HG03097 (cell line): ENCODE data around the gene GUCA1A.
"Not testable (repeated sequence)": the region's sequence is repeated elsewhere in the genome, so short reads cannot be mapped to it uniquely, and the experiment has no call there.

Experiments
- ATAC-seq: cut with Tn5 transposase; IDR thresholded peaks from one replicate; pipeline ENCODE4 v1.9.1; 2021; ENCODE audit not compliant: unreplicated experiment, low FRiP score

GUCA1A gene

DNA sequence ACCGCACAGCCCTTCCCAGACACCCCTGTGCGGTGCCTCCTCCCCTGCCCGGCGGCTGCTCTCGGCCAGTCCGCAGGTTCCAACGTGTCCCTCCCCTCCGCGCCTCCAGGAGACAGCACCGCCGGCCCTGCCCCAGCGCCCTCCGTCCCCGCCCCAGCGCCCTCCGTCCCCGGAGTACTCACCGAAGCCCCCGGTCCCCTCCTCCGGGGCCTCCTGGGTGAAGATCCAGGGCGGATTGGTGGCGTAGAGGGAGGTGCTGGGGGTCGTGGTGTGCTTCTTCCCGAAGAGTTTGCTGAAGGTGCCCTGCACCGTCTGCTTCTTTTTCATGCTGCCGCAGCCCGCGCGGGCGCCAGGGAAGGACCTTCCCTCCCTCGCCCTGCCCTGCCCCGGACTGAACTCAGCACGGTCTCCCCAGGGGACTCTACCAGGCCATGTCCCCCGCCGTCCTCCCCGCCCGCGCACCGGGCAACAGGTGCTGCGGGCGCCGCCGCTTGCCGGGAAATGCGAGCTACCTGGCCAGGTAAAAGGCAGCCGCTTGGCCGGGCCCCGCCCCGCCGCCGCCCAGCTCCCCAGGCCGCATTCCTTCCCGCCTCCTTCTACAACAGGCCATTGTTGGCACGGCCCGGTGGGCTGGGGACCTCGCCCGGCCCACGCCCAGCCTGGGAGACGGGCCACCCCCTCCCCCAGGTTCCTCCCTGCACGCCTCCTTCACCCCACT, 30.9 kb upstream of the GUCA1A start, which contains the start of gene C6orf132:
Gene C6orf132 (minus strand): TSS at position 503 of the 718 bp plus-strand sequence. CDS start 176 bp downstream, at position 327.
- ATAC-seq: no peak

DNA sequence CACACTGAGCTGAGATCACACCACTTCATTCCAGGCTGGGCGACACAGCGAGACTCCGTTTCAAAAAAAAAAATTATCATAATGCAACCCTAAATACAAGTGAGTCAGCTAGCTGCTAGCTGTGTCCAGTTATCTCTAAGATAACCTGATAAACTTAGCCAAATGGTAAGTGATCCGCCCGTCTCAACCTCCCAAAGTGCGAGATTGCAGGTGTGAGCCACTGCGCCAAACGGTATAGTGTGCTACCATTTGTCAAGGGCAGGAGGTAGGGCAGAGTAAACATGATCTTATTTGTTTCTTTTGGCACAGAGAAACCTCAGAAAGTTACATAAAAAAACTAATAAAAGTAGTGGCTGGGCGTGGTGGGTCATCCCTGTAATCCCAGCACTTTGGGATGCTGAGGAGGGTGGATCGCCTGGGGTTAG, 26.0 kb upstream of the GUCA1A start:
- no peak for ATAC-seq

DNA sequence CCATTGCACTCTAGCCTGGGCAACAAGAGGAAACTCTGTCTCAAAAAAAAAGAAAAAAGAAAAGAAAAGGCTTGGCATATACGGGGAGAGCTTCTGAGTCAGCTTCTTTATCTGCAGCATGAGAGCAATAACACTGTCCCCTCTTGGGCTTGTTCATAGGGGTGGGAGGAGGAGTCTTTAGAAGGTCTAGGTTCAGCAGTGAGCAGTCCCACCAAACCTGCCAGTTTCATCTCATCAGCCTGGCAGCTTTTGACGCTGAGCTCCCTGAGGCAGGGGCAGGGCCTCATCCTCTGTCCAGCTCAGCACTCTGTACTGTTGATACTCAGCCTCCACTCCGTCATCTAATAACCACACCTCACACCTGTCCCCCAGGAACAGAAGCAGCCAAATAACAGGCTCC, 25.1 kb upstream of the GUCA1A start:
- no peak for ATAC-seq

- no peak for ATAC-seq
These were observed 22.9 kb upstream of the GUCA1A start for GRCh38 chr6:42150254-42150653.

DNA sequence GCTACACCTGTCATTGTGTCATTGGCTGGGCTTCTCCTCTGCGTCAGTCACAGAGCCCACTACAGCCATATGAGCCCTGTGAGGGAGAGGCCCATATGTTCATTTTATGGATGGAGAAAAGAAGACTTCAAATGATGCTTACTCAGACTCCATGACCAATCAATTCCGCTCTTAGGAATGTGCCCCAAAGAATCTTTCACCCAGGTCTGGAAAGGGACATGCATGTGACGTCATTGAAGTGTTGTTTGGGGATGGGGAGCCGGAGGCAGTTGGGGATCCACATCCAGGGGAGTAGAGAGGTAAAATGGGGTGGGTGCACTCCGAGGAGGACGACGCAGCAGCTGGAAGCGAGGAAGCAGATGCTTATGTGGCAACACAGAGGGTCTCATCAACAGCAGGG, 21.1 kb upstream of the GUCA1A start:
- no peak for ATAC-seq

DNA sequence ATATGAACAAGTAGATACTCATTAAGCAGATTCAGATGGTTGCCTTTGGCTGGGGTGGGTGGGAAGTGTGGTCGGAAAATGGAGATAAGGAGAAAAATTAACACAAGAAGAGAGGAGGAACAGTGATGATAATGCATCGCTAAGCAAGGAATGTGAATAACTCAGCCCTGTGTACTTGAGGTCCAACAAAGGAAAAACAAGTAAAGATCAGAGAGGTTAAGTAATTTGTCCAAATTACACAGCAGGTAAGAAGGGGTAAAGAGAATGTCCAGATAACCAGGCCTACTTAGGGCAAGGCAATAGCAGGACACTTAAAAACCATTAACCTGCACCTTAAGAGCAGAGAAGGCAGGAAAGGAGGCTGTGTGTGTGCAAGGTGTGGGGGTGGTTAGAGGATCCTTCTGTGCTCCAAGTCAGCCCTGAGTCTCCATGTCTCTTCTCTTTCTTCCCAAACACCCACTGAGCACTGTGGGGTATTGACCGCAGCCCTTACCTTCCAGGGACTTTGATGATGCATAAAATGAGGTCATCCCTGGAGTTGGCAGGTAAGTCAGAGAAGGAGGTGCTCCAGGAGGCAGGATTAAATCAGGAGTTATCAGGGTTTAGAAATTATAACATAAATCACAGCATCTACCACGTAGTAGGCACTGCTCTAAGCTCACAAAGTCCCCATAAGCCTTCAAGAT, 20.5 kb upstream of the GUCA1A start:
- not testable (repeated sequence) for ATAC-seq

- ATAC-seq: no peak
These were observed 19.2 kb upstream of the GUCA1A start for GRCh38 chr6:42153921-42154320.

DNA sequence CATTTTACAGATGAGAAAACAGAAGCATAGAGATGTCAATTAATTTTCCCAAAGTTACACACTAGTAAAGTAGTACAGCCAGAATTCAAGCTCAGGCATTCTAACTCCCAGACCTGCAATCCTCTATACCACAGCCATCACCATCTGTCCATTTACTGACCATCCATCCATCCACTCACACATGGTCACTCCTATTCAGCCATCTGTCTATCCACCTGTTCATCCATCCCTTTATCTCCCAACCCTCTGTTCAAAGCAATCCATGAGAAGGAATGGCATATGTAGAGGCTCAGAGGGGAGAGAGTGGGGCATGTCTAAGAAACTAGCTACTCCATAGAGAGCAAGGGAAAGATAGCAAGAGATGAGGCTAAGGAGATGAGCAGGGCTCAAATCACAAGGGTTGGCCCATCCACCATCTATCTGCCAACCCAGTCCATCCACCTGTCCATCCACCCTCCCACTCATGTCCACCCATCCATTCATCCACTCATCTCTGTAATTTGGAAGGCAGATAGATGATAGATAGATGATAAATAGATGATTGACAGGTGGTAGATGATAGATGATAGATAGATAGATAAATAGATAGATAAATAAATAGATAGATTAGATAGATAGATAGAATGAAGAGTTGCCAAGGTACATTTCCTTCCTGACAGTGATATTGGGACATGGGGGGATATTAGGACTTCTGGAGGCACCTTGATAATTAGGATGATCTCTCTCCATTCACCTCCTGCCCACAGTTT, 18.5 kb upstream of the GUCA1A start:
- ATAC-seq: no peak

DNA sequence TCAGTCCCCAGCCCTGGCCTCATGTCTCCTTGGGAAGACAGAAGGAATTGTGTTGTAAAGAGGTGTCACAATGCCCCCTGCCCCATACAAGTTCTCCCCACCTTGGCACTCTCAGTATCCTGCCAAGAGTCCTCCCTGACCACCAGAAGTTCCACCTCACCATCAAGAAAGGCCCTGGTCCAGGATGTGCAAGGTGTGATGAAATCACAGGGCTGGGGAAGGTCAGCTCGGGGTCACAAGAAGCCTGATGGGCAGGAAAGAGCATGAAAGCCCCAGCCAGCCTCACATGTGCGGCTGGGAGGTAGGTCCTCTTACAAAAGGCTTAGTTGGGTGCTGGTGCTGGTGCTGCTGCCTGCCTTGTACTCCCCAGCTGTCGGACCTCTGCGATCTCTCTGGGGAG, 17.9 kb upstream of the GUCA1A start:
- no peak for ATAC-seq

GRCh38 chr6:42156638-42157037, 16.5 kb upstream of the GUCA1A start:
- ATAC-seq: no peak

DNA sequence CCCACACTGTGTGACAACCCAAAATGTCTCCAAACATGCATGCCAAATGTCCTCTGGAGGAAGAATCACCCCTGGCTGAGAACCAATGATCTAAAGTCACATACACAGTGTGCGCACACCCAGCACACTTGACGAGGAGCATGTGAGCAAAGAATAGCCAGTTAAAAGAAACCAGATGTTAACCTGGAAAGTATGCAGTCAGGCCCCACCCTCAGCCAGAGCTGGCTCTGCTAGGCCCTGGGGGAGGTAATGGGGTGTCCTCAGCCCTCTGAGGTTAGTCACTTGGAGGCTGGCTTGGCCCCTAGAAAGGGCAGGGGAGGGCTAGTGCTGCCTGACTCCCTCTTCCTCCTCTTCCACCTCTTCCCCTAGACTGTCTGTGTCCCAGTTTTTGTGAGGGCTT, 15.2 kb upstream of the GUCA1A start:
- no peak for ATAC-seq

GRCh38 chr6:42158631-42159030, 14.5 kb upstream of the GUCA1A start:
- ATAC-seq: no peak

GRCh38 chr6:42159431-42160024, 13.6 kb upstream of the GUCA1A start:
- no peak for ATAC-seq

- ATAC-seq: no peak
These were observed 10.8 kb upstream of the GUCA1A start for GRCh38 chr6:42162384-42162783.

DNA sequence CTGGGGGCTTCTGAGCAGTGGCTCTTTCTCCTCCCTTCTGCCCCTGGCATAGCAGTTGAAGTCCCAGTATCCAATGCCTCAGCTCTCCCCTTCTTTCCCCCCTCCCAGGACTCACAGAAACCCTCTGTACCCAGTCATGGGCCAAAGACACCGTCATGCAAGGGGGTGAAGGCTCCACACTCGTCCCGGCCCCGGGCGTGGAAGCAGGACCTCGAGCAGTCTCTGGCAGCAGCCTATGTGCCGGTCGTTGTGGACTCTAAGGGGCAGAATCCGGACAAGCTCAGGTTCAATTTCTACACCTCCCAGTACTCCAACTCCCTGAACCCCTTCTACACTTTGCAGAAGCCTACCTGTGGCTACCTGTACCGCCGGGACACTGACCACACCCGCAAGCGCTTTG, 10.4 kb upstream of the GUCA1A start:
- no peak for ATAC-seq

- ATAC-seq: no peak
These were observed 9.2 kb upstream of the GUCA1A start for GRCh38 chr6:42163981-42164380.

- no peak for ATAC-seq
These were observed 8.1 kb upstream of the GUCA1A start for GRCh38 chr6:42165016-42165415.

- ATAC-seq: no peak
These were observed 6.6 kb upstream of the GUCA1A start for GRCh38 chr6:42166444-42167141.

DNA sequence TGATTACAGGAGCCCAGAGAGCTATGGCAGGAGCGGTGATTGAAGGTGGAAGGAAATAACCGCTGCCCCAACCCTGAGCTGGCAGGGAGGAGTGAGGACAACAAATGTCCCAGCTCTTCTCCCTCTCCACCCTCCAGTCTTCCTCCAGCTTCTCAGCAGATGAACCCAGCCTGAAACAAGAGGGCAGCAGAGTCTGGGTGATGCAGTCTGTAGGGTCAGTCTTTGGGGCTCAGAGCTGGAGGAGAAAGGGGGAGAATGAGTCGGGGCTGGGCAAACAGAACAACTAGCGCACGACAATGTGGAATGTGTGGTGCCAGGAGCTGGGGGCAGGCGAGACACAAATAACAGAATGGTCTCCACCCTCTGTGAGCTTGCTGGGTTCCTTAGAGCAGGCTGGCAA, 4.5 kb upstream of the GUCA1A start:
- no peak for ATAC-seq

DNA sequence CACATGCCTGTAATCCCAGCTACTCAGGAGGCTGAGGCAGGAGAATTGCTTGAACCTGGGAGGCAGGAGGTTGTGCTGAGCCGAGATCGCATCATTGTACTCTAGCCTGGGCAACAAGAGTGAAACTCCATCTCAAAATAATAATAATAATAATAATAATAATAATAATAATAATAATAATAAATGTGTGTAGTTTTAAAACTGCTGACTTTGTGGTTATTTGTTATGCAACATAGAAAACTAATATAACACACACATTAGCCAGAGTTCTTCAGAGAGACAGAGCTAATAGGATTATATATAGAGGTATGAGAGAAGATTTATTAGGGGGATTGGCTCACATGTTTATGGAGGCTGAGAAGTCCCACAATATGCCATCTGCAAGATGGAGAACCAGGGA, 3.4 kb upstream of the GUCA1A start:
- ATAC-seq: not testable (repeated sequence)
